HL-60 (cell line): ENCODE results near the gene DENND6A.

Experiments used
- POLR2AphosphoS5 ChIP-seq: IDR thresholded peaks from 2 replicates; pipeline ENCODE4 v1.6.1; 2012; ENCODE audit warnings: low read depth
- TF ChIP-seq, protein P1 (sequence below): IDR thresholded peaks from one replicate; pipeline ENCODE4 v1.5.1; 2011; ENCODE audit warnings: low read length, control low read depth, inconsistent platforms; ENCODE audit not compliant: insufficient read depth

DNA sequence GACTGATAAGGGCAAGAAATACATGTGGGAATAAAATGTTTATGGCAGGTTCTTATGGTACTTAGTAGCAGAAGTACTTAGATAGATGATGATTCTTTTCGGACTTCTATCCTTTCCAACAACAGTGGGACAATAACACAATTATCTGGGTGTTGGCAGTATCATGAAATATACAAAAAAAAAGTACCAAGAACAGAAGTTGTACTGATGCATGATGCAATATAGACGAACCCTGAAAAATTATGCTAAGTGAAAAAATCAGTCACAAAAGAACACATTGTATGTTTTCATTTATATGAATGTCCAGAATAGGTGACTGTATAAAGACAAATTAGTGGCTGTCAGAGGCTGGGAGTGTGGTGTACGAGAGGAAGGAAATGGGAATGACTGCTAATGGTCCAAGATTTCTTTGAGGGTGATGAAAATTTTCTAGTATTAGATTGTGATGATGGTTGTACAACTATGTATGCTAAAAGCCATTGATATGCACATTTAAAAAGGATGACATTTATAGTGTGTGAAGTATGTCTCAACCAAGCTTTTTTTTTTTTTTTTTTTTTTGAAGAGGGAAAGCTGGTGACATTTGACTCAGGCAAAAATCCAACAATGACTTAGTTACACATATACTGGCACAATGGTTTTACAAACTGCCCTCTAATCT lies 116.8 kb downstream of the DENND6A start:
- TF ChIP-seq, protein P1, sequence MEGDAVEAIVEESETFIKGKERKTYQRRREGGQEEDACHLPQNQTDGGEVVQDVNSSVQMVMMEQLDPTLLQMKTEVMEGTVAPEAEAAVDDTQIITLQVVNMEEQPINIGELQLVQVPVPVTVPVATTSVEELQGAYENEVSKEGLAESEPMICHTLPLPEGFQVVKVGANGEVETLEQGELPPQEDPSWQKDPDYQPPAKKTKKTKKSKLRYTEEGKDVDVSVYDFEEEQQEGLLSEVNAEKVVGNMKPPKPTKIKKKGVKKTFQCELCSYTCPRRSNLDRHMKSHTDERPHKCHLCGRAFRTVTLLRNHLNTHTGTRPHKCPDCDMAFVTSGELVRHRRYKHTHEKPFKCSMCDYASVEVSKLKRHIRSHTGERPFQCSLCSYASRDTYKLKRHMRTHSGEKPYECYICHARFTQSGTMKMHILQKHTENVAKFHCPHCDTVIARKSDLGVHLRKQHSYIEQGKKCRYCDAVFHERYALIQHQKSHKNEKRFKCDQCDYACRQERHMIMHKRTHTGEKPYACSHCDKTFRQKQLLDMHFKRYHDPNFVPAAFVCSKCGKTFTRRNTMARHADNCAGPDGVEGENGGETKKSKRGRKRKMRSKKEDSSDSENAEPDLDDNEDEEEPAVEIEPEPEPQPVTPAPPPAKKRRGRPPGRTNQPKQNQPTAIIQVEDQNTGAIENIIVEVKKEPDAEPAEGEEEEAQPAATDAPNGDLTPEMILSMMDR: no peak
- TF ChIP-seq POLR2AphosphoS5: no peak
